ENCODE data around the gene NETO2.

- no peak for TF ChIP-seq POLR2AphosphoS5 (IDR thresholded peaks at IDR 0.05; ENCODE audit: low read depth, low read length)
- TF ChIP-seq POLR2A (IDR thresholded peaks at IDR 0.05; ENCODE audit: low read depth, low read length): no peak
- TF ChIP-seq TAF1 (IDR thresholded peaks at IDR 0.05; ENCODE audit: borderline replicate concordance, low read depth, low read length): no peak
Observed at GRCh38 chr16:47158992-47159391, 15.2 kb upstream of the NETO2 start.

Data from GM12892 (cell line).